Activated CD4-positive, CD25-positive, alpha-beta regulatory T cell treated with anti-CD3 and anti-CD28 coated beads, Interleukin-2, amount 50 U/mL, for 72 hours (primary cell): ENCODE measurements around the gene ALG5.

Experiments
- DNase-seq: peaks from one replicate; pipeline ENCODE4 v3.0.0; 2021

Gene ALG5

DNA sequence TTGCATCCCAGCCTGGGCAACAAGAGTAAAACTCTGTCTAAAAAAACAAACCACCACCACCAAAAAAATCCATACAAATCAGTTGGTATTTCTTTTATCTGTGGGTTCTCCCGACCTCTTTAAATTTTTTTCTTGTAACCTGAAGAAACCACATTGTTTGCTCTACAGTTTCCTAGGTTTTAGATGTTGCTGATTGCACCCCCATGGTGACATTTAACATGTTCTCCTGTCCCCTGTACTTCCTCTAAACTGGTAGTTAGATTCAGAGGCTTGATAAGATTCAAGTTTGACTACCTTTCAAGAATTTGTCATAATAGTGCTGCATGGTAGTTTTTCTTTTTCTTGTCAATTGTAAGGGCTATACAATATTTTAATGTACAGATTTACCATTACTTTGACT, 24.0 kb downstream of the ALG5 start:
- DNase-seq: no peak

DNA sequence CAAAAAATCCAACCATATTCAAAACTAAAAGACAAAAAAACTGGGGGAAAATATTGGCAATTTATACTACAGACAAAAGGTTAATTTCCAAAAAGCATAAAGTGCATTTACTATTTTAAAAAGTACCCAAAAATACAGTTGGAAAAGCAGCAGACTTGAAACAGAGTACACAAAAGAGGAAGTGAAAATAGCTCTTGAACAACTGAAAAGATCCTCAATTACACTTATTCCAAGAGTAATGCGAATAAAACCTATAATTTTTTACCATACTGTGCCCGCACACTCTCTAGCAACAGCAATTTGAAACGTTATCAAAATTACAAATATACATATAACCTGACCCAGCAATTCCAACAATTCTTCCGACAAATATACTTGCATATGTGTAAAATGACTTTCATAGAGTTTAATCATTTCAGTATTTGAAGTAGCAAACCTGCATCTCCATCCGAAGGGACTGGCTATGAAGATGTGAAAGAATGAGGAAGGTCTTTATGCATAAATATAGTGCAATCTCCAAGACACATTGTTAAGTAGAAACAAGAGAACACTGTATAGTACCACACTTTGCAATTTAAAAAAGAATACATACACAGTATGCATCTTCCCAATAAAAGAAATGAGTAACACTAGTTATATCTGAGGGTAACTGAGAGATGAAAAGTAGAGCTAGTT, 25.4 kb downstream of the ALG5 start:
- DNase-seq: no peak

DNA sequence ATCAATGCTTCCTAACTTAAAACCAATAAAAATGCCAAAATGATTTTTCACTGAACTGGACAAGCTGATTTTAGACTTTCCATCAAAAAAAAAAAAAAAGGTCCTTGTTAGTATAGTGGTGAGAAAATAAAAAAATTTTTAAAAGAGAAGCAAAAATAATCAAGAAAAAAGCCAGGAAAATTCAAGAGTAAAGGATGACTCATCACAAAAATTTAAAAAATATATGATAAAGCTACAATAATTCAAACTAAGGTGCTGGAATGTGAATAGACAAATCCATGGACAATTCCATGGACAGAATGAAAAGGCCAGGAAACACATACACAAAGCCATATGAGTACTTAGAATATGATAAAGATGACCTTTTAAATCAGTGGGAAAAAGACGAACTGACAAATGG, 26.1 kb downstream of the ALG5 start:
- no peak for DNase-seq

DNA sequence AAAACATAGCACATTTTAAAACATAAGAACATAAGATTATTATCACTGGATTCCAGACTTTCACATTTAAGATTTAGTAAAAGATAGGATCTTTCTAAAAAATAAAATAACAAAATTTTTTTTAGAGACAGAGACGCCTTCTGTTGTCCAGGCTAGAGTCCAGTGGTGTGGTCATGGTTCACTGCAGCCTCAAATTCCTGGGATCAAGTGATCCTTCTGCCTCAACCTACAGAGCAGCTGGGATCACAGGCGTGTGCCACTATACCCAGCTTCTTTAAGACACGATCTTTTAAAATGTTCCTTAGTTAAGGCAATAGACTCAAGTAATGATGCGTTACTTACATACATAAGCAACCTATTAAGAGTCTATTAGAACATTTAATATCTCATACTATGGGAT, 32.7 kb downstream of the ALG5 start:
- no peak for DNase-seq

- DNase-seq: no peak
Observed at GRCh38 chr13:36965767-36966166, 33.4 kb downstream of the ALG5 start.

GRCh38 chr13:36959456-36960116, 39.6 kb downstream of the ALG5 start:
- DNase-seq: no peak

GRCh38 chr13:36954542-36954941, 44.6 kb downstream of the ALG5 start:
- no peak for DNase-seq

- DNase-seq: no peak
Observed at GRCh38 chr13:36950920-36951319, 48.2 kb downstream of the ALG5 start.

- no peak for DNase-seq
Observed at GRCh38 chr13:36950330-36950729, 48.8 kb downstream of the ALG5 start.

DNA sequence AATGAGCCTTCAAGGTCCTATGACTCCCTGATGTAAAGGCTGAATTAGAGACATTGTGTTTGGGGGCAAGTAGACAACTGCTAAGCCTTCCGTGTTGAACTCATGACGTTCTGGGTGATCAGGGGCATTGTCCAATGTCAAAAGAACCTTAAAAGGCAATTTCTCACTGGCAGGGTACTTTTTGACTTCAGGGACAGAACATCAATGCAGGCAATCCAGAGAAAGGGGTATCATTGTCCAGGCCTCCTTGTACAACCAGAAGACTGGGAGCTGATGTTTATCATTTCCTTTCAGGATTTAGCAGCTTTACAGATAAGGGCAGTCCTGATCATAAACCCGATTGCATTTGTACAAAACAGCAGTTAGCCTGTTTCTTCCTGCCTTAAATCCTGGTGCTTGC, 54.1 kb downstream of the ALG5 start:
- no peak for DNase-seq

DNA sequence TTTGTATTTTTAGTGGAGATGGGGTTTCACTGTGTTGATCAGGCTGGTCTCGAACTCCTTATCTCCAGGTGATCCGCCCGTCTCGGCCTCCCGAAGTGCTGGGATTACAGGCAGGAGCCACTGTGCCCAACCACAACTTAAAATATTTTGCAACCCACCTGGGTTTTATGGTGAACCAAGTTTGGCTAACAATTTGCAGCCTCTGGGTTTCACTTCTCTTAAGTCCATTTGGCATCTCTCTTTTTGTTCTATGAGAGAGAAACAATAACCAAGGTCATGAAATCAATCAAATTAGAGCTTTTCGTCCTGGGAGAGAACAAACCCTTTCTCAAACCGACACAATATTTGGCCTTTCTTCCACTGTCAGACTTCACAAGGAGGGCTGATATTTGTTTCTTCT, 73.5 kb downstream of the ALG5 start:
- no peak for DNase-seq

- DNase-seq: no peak
Observed at GRCh38 chr13:36924001-36924400, 75.1 kb downstream of the ALG5 start.

DNA sequence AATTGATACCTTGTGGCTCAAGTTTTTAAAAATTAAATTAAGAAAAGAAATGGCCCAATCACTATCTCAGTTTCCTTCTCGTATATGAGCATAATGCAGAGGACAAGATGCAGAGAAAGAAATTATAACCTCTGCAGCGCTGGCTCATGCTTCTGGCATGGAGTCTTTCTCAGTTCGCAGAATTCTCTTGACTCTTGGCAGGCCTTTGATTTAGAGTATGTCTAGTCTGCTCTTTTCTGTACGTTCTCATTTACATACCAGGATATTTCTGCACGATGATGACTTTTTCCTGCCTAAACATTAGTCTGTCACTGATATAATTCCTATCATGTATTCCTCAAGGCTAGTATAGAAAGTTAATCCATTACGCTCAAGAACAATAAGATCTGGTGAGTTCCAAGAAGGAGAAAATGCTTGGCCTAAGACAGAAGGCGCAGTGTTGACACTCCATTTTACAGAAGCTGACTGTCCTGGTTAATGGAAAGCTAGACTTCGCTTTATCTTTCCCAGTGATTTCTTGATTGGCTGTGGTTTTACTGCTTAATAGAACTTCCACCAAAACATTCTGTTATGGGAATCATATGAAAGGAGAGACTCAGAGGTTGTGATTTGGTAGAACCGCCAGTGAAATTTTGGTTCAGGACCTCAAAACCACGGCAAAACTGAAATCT, 77.4 kb downstream of the ALG5 start:
- no peak for DNase-seq

DNA sequence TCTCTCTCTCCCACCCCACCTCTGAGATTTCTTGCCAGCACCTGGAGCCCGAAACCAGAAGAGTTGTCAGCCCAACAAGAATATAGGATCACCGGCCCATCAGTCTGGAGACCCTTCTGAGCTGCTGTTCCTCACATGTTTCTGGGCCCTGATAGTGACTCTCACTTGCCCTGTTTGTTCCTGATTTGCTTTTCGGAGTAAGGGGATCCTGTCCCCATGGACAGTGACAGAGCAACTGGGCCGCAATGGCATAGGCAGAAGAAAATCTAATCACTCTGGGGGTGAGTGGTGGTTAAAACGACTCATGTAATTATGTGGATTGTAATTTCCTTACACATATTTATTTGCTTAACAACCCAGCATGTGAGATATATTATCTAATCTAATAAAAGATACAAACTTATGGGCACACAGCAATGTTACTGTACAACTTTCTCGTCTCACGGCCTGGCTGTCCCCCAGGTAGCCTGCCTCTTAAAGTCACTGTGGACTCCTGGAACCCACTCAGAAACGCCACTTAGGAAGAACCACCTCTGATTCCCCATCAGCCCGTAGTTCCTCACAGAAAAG, 78.4 kb downstream of the ALG5 start:
- DNase-seq: no peak

GRCh38 chr13:36919833-36920615, 79.1 kb downstream of the ALG5 start, which contains the start of gene SMAD9:
TSS of gene SMAD9 (minus strand) at chr13:36920238. CDS start at chr13:36879689, 40,549 bp downstream.
- DNase-seq: no peak

DNA sequence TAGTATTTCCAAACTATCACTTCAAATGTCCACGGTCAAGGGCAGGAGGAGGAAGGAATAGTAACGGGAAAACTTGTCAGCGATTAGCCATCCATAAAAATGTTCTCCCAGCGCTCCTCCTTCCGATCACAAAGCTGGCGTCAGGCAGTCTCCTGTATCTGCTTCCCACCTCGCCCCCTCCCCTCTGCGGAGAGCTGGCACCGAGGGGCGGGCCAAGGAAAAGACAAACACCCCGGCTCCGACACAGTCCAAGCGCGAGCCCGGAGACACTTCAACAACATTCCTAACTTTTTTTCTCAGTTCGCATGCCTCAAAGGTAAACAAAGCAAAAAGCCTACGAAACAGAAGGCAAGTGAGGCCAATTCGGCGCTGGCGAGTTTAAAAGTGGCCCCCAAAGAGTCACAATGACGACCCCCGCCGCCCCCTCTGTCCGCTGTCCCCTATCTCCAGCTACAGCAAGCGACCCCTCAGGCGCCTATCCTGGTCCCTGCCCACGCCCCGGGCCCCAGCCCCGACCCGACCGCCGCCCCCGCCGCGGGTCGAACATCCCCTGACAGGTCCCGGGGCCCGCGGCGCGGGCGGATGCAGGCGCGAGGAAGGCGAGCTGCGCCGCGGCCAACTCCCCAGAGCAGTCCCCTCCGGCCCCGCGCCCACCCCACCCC, 79.8 kb downstream of the ALG5 start:
- no peak for DNase-seq

DNA sequence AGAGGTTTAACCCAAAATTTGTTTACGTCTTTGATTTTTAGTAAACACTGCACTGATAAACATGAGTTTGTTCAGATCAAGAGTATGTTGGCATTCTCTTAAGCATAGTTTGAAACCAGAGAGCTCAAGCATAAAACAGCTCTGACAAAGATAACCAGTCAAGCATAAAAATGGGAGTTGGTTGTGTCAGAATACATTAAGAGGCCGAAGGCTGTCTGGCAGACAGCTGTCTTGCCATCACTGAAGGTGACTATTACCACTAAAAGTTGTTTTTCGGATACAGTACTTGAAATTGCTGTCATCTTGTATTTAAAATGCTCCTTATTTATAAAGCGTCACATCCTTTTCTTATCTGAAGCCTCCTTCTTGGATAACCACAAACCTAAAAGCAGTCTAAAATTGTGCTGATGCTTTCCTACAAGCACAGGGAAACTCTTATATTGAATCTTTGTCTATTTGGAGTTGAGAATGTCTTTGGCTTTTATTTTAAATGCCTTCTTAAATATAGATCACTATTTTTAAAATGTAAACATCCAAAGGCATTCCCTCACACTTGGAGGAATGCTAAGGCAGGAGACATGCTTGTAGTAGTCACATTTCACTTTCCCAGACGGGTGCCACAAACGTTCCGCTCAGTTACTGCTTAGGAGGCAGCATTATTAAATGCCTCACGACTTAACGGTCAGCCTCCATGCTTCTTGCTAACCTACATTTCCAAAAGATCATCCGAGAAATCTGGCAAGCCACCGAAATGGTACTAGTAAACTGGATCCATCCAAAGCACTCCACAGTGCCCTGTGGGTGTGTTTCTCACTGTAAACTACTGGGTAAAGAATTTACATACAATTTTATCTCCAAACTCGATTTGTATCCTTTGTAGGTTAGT, 80.7 kb downstream of the ALG5 start:
- DNase-seq: no peak

- no peak for DNase-seq
Observed at GRCh38 chr13:36917311-36917710, 81.8 kb downstream of the ALG5 start.

DNA sequence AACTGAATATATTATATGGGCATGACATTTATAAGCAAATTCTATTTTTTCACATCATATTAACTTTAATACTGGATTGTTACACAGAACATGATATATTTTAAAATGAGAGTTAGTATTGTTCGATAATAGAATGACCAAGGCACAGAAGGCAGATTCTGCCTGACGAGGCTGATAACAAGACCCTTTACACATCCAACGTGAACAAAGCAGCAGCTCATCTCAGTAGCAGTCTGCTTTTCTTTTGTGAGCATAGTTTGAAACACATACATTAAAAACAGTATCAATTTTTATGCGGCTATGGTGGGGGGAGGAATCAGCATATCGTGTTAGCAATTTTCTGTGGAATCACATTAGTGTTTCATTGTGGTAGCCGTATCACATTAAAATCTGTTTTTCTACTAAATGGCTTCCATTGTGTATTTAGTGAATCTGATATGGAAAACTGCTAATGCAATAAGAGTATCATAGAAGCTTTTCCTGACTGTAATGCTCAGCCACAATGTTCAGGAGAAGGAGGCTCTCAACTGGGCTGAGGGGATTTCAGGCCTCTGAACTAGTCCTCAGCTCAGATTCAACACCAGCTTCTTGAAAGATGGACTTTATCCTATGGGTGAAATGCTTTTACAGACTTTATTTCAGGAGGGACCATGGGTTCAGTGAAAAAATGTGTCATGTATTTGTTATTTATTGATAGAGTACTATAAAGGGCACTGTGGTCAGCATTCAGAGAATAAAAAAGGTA, 83.1 kb downstream of the ALG5 start:
- DNase-seq: no peak

DNA sequence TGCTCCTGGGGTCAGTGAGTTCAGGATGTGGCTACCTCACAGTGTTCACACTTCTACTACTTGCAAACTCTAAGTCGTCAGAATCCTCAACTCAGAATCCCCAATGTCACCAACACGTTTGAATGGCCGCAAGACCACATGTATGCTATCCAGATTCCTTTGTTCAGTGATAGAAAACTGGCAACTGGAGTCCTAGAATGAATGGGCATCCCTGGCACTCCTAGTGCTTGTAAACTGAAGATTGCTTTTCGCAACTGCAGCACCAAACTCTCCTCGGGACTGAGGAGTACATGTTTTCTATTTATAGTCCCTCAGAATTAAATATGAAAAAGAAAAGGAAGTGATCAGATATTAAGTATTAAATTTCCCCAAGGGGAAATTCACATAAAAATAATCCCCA, 84.0 kb downstream of the ALG5 start:
- DNase-seq: no peak

DNA sequence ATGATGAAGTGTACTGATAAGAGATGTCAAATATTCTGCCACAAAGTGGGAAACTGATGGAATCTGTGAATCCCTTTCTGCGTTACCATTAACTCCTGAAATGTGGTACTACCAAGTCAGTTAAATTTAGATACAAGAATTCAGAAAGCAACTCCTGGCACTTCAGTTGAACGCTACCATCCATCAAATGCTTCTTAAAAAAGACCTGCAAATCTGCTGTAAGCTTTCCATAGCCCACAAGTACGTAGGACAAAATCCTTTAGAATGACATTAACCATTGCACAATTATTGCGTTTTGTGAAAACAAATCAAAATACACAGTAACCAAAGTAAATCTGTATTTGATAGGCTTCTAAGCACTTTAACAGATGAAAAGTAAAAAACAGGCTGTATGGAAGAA, 84.5 kb downstream of the ALG5 start:
- DNase-seq: no peak
